Common myeloid progenitor, CD34-positive (primary cell): Measurements from ENCODE around the gene PPP1R1B.

ENCODE experiments used
- CTCF ChIA-PET: fragments of 350-600 bp; sonication (Branson Sonifier 250); formaldehyde crosslinking; loops from one replicate; lab custom pipeline; 2021; ENCODE audit warnings: antibody characterized with exemption; lab: Charles Lee
- POLR2A ChIA-PET: fragments of 350-600 bp; sonication (Branson Sonifier 250); formaldehyde crosslinking; loops from one replicate; lab custom pipeline; 2021; ENCODE audit warnings: antibody characterized with exemption; lab: Charles Lee
- DNase-seq, 3 donors: peaks; one replicate each; pipeline versions ENCODE4 v3.0.0 to v3.0.0-alpha.2; 2013
- H3K27ac ChIP-seq, 2 experiments: 1 replicate in 1 of 2; 2 replicates in 1 of 2; pipeline ENCODE4 v1.7.0; 2013; ENCODE audit warnings: inconsistent platforms in 2 of 2, low read length in 2 of 2, mild to moderate bottlenecking in 2 of 2, low read depth in 1 of 2, moderate library complexity in 1 of 2; ENCODE audit not compliant: severe bottlenecking in 2 of 2, insufficient read depth in 1 of 2, poor library complexity in 1 of 2
- H3K27me3 ChIP-seq, 5 experiments: replicated peaks in 2 of 5; 1 replicate in 3 of 5; 2 replicates in 2 of 5; pipeline versions ENCODE4 v1.6.1 to v1.7.0; 2013; ENCODE audit warnings: low read length in 4 of 5, mild to moderate bottlenecking in 2 of 5, moderate library complexity in 2 of 5, inconsistent platforms in 1 of 5; ENCODE audit not compliant: insufficient read depth in 5 of 5, control insufficient read depth in 4 of 5
- H3K36me3 ChIP-seq, 4 experiments: 1 replicate in 2 of 4; 2 replicates in 2 of 4; pipeline versions ENCODE4 v1.6.1 to v1.7.0; 2013; ENCODE audit warnings: low read length in 3 of 4, control low read depth in 1 of 4, mild to moderate bottlenecking in 1 of 4; ENCODE audit not compliant: control insufficient read depth in 4 of 4, insufficient read depth in 4 of 4
- H3K4me1 ChIP-seq, 4 experiments: 1 replicate in 3 of 4; 2 replicates in 1 of 4; pipeline versions ENCODE4 v1.6.1 to v1.7.1; 2013; ENCODE audit warnings: low read length in 3 of 4, mild to moderate bottlenecking in 3 of 4, control low read depth in 1 of 4, inconsistent platforms in 1 of 4, moderate library complexity in 1 of 4; ENCODE audit not compliant: control insufficient read depth in 4 of 4, insufficient read depth in 4 of 4; ENCODE audit errors: control extremely low read depth in 1 of 4
- H3K4me3 ChIP-seq, 7 experiments: 1 replicate in 4 of 7; 2 replicates in 3 of 7; pipeline versions ENCODE4 v1.5.1 to v1.7.0; 2013; ENCODE audit warnings: mild to moderate bottlenecking in 7 of 7, low read length in 6 of 7, moderate library complexity in 6 of 7, inconsistent platforms in 2 of 7, low read depth in 2 of 7, control low read depth in 1 of 7; ENCODE audit not compliant: insufficient read depth in 4 of 7, control insufficient read depth in 1 of 7; ENCODE audit errors: extremely low read depth in 1 of 7
- H3K9me3 ChIP-seq, 5 experiments: 1 replicate in 4 of 5; 2 replicates in 1 of 5; pipeline versions ENCODE4 v1.6.1 to v1.7.1; 2013; ENCODE audit warnings: low read length in 4 of 5, mild to moderate bottlenecking in 2 of 5, inconsistent platforms in 1 of 5, low read depth in 1 of 5, moderate library complexity in 1 of 5; ENCODE audit not compliant: control insufficient read depth in 4 of 5, insufficient read depth in 2 of 5; ENCODE audit errors: control extremely low read depth in 1 of 5
- WGBS: methylation state at CpG from one replicate; pipeline ENCODE4 v1.1.5; 2013; ENCODE audit not compliant: insufficient coverage; 5-methylcytosine and 5-hydroxymethylcytosine counted together

Gene PPP1R1B

GRCh38 chr17:39667262-39667944 is 40.7 kb downstream of the PPP1R1B start:
- WGBS: 5% methylated on average over 33 of the region's 49 CpGs
- Histone ChIP-seq H3K9me3 (no peaks in the 10 kb centered on the region), H3K36me3 (peaks cover 0 to 7% (median 3%) of the 10 kb centered on the region in 4 experiments), H3K27ac (peak overlapping the region in 1 of 2 experiments; percentile 43), H3K4me1 (peaks cover 0 to 66% (median 36%) of the 10 kb centered on the region in 4 experiments), H3K27me3 (peaks cover 0 to 31% (median 11%) of the 10 kb centered on the region in 5 experiments), H3K4me3 (peak overlapping the region in 4 of 7 experiments; percentile 17 to 63 (median 41))
- POLR2A ChIA-PET: no interaction called here
- CTCF ChIA-PET: interaction anchor here (2.4 to 22.5 kb wide), 4 partner anchors 10 to 42 kb away, joined by 23 to 445 read pairs (median 91); partner anchors contain the start of gene PPP1R1B
- DNase-seq: peak in 1 of 3 donors; percentile 52

- Histone ChIP-seq H3K4me3 (peak within 1 kb of the TSS in 5 of 7 experiments; percentile 17 to 63 (median 41)), H3K4me1 (peaks cover 0 to 57% (median 32%) of the 10 kb centered on the region in 4 experiments), H3K27ac (peak within 1 kb of the TSS in 1 of 2 experiments; percentile 43), H3K9me3 (no peaks in the 10 kb centered on the region), H3K27me3 (peaks cover 0 to 31% (median 11%) of the 10 kb centered on the region in 5 experiments), H3K36me3 (no peaks in the 10 kb centered on the region)
- peak; percentile 68 to 80 (median 75) for DNase-seq
- POLR2A ChIA-PET: interaction anchor here (1.0 kb wide), 1 partner anchor 11 kb away, joined by 3 read pairs; no protein-coding TSS in a partner anchor
- 2% methylated on average over 67 of the region's 85 CpGs for WGBS
- CTCF ChIA-PET: interaction anchor here (1.0 to 22.5 kb wide), 9 partner anchors 7 to 62 kb away, joined by 4 to 445 read pairs (median 20); partner anchors contain the start of genes MIEN1, PPP1R1B and STARD3
Measured at GRCh38 chr17:39667945-39668924, 41.5 kb downstream of the PPP1R1B start, which contains the start of gene PNMT. PNMT (plus strand) TSS chr17:39668453; CDS start chr17:39668476, 23 bp downstream.

- POLR2A ChIA-PET: no interaction called here
- H3K9me3 ChIP-seq: no peaks in the 10 kb centered on the region
- H3K27me3 ChIP-seq: peaks cover 0 to 31% (median 11%) of the 10 kb centered on the region in 5 experiments
- CTCF ChIA-PET: interaction anchor here (0.7 to 22.5 kb wide), 14 partner anchors 9 to 175 kb away, joined by 3 to 445 read pairs (median 6); partner anchors contain the start of genes MIEN1, PGAP3 and PPP1R1B
- DNase-seq: no peak
- no peaks in the 10 kb centered on the region for H3K36me3 ChIP-seq
- no peak overlapping the region for H3K27ac ChIP-seq
- WGBS: 96% methylated on average over 19 of the region's 23 CpGs
- H3K4me3 ChIP-seq: no peak overlapping the region
- peaks cover 0 to 43% (median 25%) of the 10 kb centered on the region in 4 experiments for H3K4me1 ChIP-seq
Measured at GRCh38 chr17:39669897-39670735, 43.4 kb downstream of the PPP1R1B start.

- ChIA-PET CTCF (interaction anchor here (0.8 to 22.5 kb wide), 13 partner anchors 9 to 175 kb away, joined by 3 to 445 read pairs (median 6); partner anchors contain the start of genes MIEN1, PGAP3 and PPP1R1B), POLR2A (no interaction called here)
- no peak for DNase-seq
- 95% methylated on average over 3 of the region's 4 CpGs for WGBS
- Histone ChIP-seq H3K36me3 (no peaks in the 10 kb centered on the region), H3K4me1 (peaks cover 0 to 39% (median 26%) of the 10 kb centered on the region in 4 experiments), H3K27me3 (peaks cover 0 to 31% (median 11%) of the 10 kb centered on the region in 5 experiments), H3K27ac (no peak overlapping the region), H3K4me3 (no peak overlapping the region), H3K9me3 (no peaks in the 10 kb centered on the region)
Measured at GRCh38 chr17:39670746-39671145, 44.0 kb downstream of the PPP1R1B start.

- Histone ChIP-seq H3K27me3 (peaks cover 0 to 25% (median 9%) of the 10 kb centered on the region in 5 experiments), H3K36me3 (no peaks in the 10 kb centered on the region), H3K4me3 (peak overlapping the region in 2 of 7 experiments; percentile 24 to 55), H3K27ac (no peak overlapping the region), H3K4me1 (peaks cover 0 to 43% (median 32%) of the 10 kb centered on the region in 4 experiments), H3K9me3 (no peaks in the 10 kb centered on the region)
- ChIA-PET CTCF (interaction anchor here (0.7 to 22.5 kb wide), 19 partner anchors 8 to 99 kb away, joined by 3 to 445 read pairs (median 6); partner anchors contain the start of genes MIEN1, PGAP3 and PPP1R1B), POLR2A (no interaction called here)
- DNase-seq: peak in 2 of 3 donors; percentile 49 to 53
- 56% methylated on average over 15 of the region's 19 CpGs for WGBS
Measured at GRCh38 chr17:39671651-39672521, 45.1 kb downstream of the PPP1R1B start.
